ENCODE data around the gene VWC2.

The VWC2 gene

GRCh38 chr7:49852619-49853462 lies 79.4 kb downstream of the VWC2 start:
- DNase-seq = peak; percentile 53

- no peak for DNase-seq
Measured at GRCh38 chr7:49855281-49855980, 82.0 kb downstream of the VWC2 start.

GRCh38 chr7:49860293-49860692 lies 86.9 kb downstream of the VWC2 start:
- DNase-seq = no peak

- DNase-seq = no peak
Measured at GRCh38 chr7:49866076-49866735, 92.8 kb downstream of the VWC2 start.

GRCh38 chr7:49866910-49867309 lies 93.5 kb downstream of the VWC2 start:
- DNase-seq = no peak

- no peak for DNase-seq
Measured at GRCh38 chr7:49873420-49873819, 100.0 kb downstream of the VWC2 start.

GRCh38 chr7:49875336-49875735 lies 101.9 kb downstream of the VWC2 start:
- no peak for DNase-seq

GRCh38 chr7:49876202-49876601 lies 102.8 kb downstream of the VWC2 start:
- DNase-seq = no peak

GRCh38 chr7:49878089-49878488 lies 104.7 kb downstream of the VWC2 start:
- no peak for DNase-seq

GRCh38 chr7:49878627-49879026 lies 105.2 kb downstream of the VWC2 start:
- DNase-seq = no peak

- DNase-seq = no peak
Measured at GRCh38 chr7:49883933-49884332, 110.5 kb downstream of the VWC2 start.

GRCh38 chr7:49885593-49886285 lies 112.3 kb downstream of the VWC2 start:
- no peak for DNase-seq

GRCh38 chr7:49892481-49892880 lies 119.0 kb downstream of the VWC2 start:
- DNase-seq = no peak

- no peak for DNase-seq
Measured at GRCh38 chr7:49893131-49893530, 119.7 kb downstream of the VWC2 start.

- DNase-seq = no peak
Measured at GRCh38 chr7:49894543-49894942, 121.1 kb downstream of the VWC2 start.

- no peak for DNase-seq
Measured at GRCh38 chr7:49911909-49912308, 138.5 kb downstream of the VWC2 start.

GRCh38 chr7:49926720-49927119 lies 153.3 kb downstream of the VWC2 start:
- DNase-seq = no peak

GRCh38 chr7:49927631-49928030 lies 154.2 kb downstream of the VWC2 start:
- DNase-seq = no peak

GRCh38 chr7:49928787-49929186 lies 155.3 kb downstream of the VWC2 start:
- DNase-seq = no peak

- DNase-seq = no peak
Measured at GRCh38 chr7:49931627-49932026, 158.2 kb downstream of the VWC2 start.

GRCh38 chr7:49937608-49938007 lies 164.2 kb downstream of the VWC2 start:
- no peak for DNase-seq

Measured in hematopoietic multipotent progenitor cell treated with erythropoietin and hydrocortisone succinate and interleukin-3 and kit ligand, for 8 days (in vitro differentiated cells).